Trophoblast cell (in vitro differentiated cells and primary cell): ENCODE measurements around the gene CLK4. TPM values are rescaled to one million over a fixed set of nuclear protein-coding genes. Genes with fewer than 3 reads are reported as not detected.

Experiments
- DNase-seq, 2 donors: peaks; one replicate each; pipeline ENCODE4 v3.0.0-alpha.2; 2016
- H2AFZ ChIP-seq: 2 replicates; pipeline ENCODE4 v1.6.1; 2013; ENCODE audit warnings: low read length, moderate library complexity, mild to moderate bottlenecking; ENCODE audit not compliant: insufficient read depth, poor library complexity
- H2AK5ac ChIP-seq: 2 replicates; pipeline ENCODE4 v1.6.1; 2013; ENCODE audit warnings: mild to moderate bottlenecking, low read length
- H2BK120ac ChIP-seq: 2 replicates; pipeline ENCODE4 v1.6.1; 2013; ENCODE audit warnings: low read length, mild to moderate bottlenecking, moderate library complexity; ENCODE audit not compliant: insufficient read depth, poor library complexity
- H2BK12ac ChIP-seq: 2 replicates; pipeline ENCODE4 v1.6.1; 2013; ENCODE audit warnings: mild to moderate bottlenecking, low read length, moderate library complexity
- H2BK5ac ChIP-seq: 2 replicates; pipeline ENCODE4 v1.6.1; 2013; ENCODE audit warnings: low read length, low read depth, moderate library complexity, mild to moderate bottlenecking; ENCODE audit not compliant: poor library complexity
- H3K14ac ChIP-seq: 2 replicates; pipeline ENCODE4 v1.6.1; 2013; ENCODE audit warnings: mild to moderate bottlenecking, low read length
- H3K18ac ChIP-seq: 2 replicates; pipeline ENCODE4 v1.6.1; 2013; ENCODE audit warnings: mild to moderate bottlenecking, low read length
- H3K23ac ChIP-seq: 2 replicates; pipeline ENCODE4 v1.6.1; 2013; ENCODE audit warnings: low read length
- H3K27ac ChIP-seq: 2 replicates; pipeline ENCODE4 v1.5.1; 2013; ENCODE audit warnings: low read depth, mild to moderate bottlenecking, inconsistent platforms, low read length, moderate library complexity
- H3K27me3 ChIP-seq: 2 replicates; pipeline ENCODE4 v1.6.1; 2013; ENCODE audit warnings: inconsistent platforms, mild to moderate bottlenecking, low read length, moderate library complexity; ENCODE audit not compliant: insufficient read depth
- H3K36me3 ChIP-seq, 2 experiments: 1 replicate in 1 of 2; 2 replicates in 1 of 2; pipeline ENCODE4 v1.6.1; 2013; ENCODE audit warnings: low read length in 2 of 2, mild to moderate bottlenecking in 2 of 2, moderate library complexity in 1 of 2; ENCODE audit not compliant: insufficient read depth in 2 of 2, control insufficient read depth in 1 of 2
- H3K4ac ChIP-seq: 2 replicates; pipeline ENCODE4 v1.6.1; 2013; ENCODE audit warnings: low read depth, mild to moderate bottlenecking, low read length, moderate library complexity
- H3K4me1 ChIP-seq, 2 experiments: 1 replicate in 1 of 2; 2 replicates in 1 of 2; pipeline ENCODE4 v1.6.1; 2013; ENCODE audit warnings: low read length in 2 of 2, mild to moderate bottlenecking in 2 of 2, moderate library complexity in 1 of 2; ENCODE audit not compliant: insufficient read depth in 2 of 2, control insufficient read depth in 1 of 2
- H3K4me2 ChIP-seq: 2 replicates; pipeline ENCODE4 v1.6.1; 2013; ENCODE audit warnings: inconsistent platforms, mild to moderate bottlenecking, low read length, moderate library complexity
- H3K4me3 ChIP-seq: 2 replicates; pipeline ENCODE4 v1.5.1; 2013; ENCODE audit warnings: mild to moderate bottlenecking, low read depth, low read length, inconsistent platforms
- H3K79me1 ChIP-seq: one replicate; pipeline ENCODE4 v1.6.1; 2013; ENCODE audit warnings: low read length
- H3K79me2 ChIP-seq: 2 replicates; pipeline ENCODE4 v1.6.1; 2013; ENCODE audit warnings: low read length, mild to moderate bottlenecking; ENCODE audit not compliant: control insufficient read depth, insufficient read depth, poor library complexity
- H3K9ac ChIP-seq: 2 replicates; pipeline ENCODE4 v1.6.1; 2013; ENCODE audit warnings: mild to moderate bottlenecking, low read length
- H3K9me3 ChIP-seq: 2 replicates; pipeline ENCODE4 v1.6.1; 2013; ENCODE audit warnings: low read depth, mild to moderate bottlenecking, control low read depth, inconsistent platforms, low read length; ENCODE audit not compliant: insufficient read depth
- H4K12ac ChIP-seq: 2 replicates; pipeline ENCODE4 v1.6.1; 2013; ENCODE audit warnings: low read depth, mild to moderate bottlenecking, low read length, moderate library complexity
- H4K8ac ChIP-seq: 2 replicates; pipeline ENCODE4 v1.6.1; 2013; ENCODE audit warnings: low read depth, mild to moderate bottlenecking, low read length, moderate library complexity
- H4K91ac ChIP-seq: one replicate; pipeline ENCODE4 v1.6.1; 2013; ENCODE audit warnings: low read depth, mild to moderate bottlenecking, low read length, moderate library complexity
- WGBS: extraction: QIAGEN DNeasy Blood & Tissue Kit; methylation state at CpG from one replicate; pipeline ENCODE4 v1.1.7; 2013; ENCODE audit warnings: missing lambda C conversion rate; ENCODE audit not compliant: insufficient read length, insufficient coverage; ENCODE audit errors: extremely low coverage; 5-methylcytosine and 5-hydroxymethylcytosine counted together
- polyA plus RNA-seq: library from polyadenylated mRNA; stranded (reverse); fragments of 200-250 nt; gene quantifications from 2 replicates; pipeline ENCODE4 v1.2.3, GENCODE V29; 2013

The CLK4 gene
- 9.8 and 10.2 TPM in 2 replicates for polyA plus RNA-seq

GRCh38 chr5:178626484-178627258 lies at the start of gene CLK4:
Gene CLK4, minus strand, starts transcription at chr5:178627050. Its CDS starts 3,634 bp downstream, at chr5:178623416.
- Histone ChIP-seq H4K91ac (peak within 1 kb of the TSS; percentile 96), H3K9ac (peak within 1 kb of the TSS; percentile 97), H3K36me3 (no peaks in the 10 kb centered on the region), H4K12ac (peak within 1 kb of the TSS; percentile 86), H3K4me2 (peak within 1 kb of the TSS; percentile 89), H2BK120ac (peak within 1 kb of the TSS; percentile 89), H3K4ac (peak within 1 kb of the TSS; percentile 90), H2AK5ac (peak within 1 kb of the TSS; percentile 88), H3K27me3 (no peaks in the 10 kb centered on the region), H2AFZ (peak within 1 kb of the TSS; percentile 90), H3K14ac (peak within 1 kb of the TSS; percentile 95), H3K79me2 (peaks cover 14% of the 10 kb centered on the region), H3K9me3 (no peaks in the 10 kb centered on the region), H2BK12ac (peak within 1 kb of the TSS; percentile 57), H3K4me1 (peaks cover 0 to 5% of the 10 kb centered on the region in 2 experiments), H4K8ac (peak within 1 kb of the TSS; percentile 94), H3K79me1 (peaks cover 12% of the 10 kb centered on the region), H2BK5ac (peak within 1 kb of the TSS; percentile 86), H3K27ac (peak within 1 kb of the TSS; percentile 77), H3K4me3 (peak within 1 kb of the TSS; percentile 98), H3K23ac (no peak within 1 kb of the TSS), H3K18ac (peak within 1 kb of the TSS; percentile 86)
- WGBS: no CpG with 5 or more reads among the region's 79 CpGs
- peak; percentile 95 to 97 for DNase-seq

GRCh38 chr5:178675922-178676321 lies 49.1 kb upstream of the CLK4 start:
- no peak overlapping the region for H3K14ac ChIP-seq
- H2AFZ ChIP-seq: no peak overlapping the region
- no peak overlapping the region for H3K9ac ChIP-seq
- H3K79me2 ChIP-seq: no peaks in the 10 kb centered on the region
- peaks cover 13% of the 10 kb centered on the region for H3K9me3 ChIP-seq
- H3K4me2 ChIP-seq: no peak overlapping the region
- H2AK5ac ChIP-seq: no peak overlapping the region
- H2BK120ac ChIP-seq: no peak overlapping the region
- H2BK5ac ChIP-seq: no peak overlapping the region
- no peak for DNase-seq
- no peak overlapping the region for H3K23ac ChIP-seq
- H3K18ac ChIP-seq: no peak overlapping the region
- H4K91ac ChIP-seq: no peak overlapping the region
- peaks cover 9% of the 10 kb centered on the region in 2 experiments for H3K4me1 ChIP-seq
- H2BK12ac ChIP-seq: no peak overlapping the region
- H3K4me3 ChIP-seq: no peak overlapping the region
- no peak overlapping the region for H3K4ac ChIP-seq
- no peak overlapping the region for H4K8ac ChIP-seq
- no peaks in the 10 kb centered on the region for H3K27me3 ChIP-seq
- WGBS: no CpG with 5 or more reads among the region's 3 CpGs
- peaks cover 15% of the 10 kb centered on the region for H3K79me1 ChIP-seq
- no peaks in the 10 kb centered on the region for H3K36me3 ChIP-seq
- no peak overlapping the region for H4K12ac ChIP-seq
- no peak overlapping the region for H3K27ac ChIP-seq

GRCh38 chr5:178674334-178674733 lies 47.5 kb upstream of the CLK4 start:
- Histone ChIP-seq H4K12ac (no peak overlapping the region), H2BK12ac (no peak overlapping the region), H3K36me3 (no peaks in the 10 kb centered on the region), H2BK120ac (no peak overlapping the region), H3K9me3 (peaks cover 22% of the 10 kb centered on the region), H3K79me2 (no peaks in the 10 kb centered on the region), H3K4me1 (peaks cover 9 to 11% of the 10 kb centered on the region in 2 experiments), H4K91ac (no peak overlapping the region), H3K18ac (no peak overlapping the region), H2AFZ (no peak overlapping the region), H4K8ac (no peak overlapping the region), H3K9ac (no peak overlapping the region), H2AK5ac (no peak overlapping the region), H3K4me2 (no peak overlapping the region), H3K23ac (no peak overlapping the region), H3K4me3 (no peak overlapping the region), H3K4ac (no peak overlapping the region), H3K27ac (peak overlapping the region; percentile 68), H3K14ac (no peak overlapping the region), H3K79me1 (peaks cover 15% of the 10 kb centered on the region), H3K27me3 (no peaks in the 10 kb centered on the region), H2BK5ac (no peak overlapping the region)
- DNase-seq: peak in 1 of 2 donors; percentile 72

GRCh38 chr5:178673801-178674295 lies 47.0 kb upstream of the CLK4 start:
- peak overlapping the region; percentile 85 for H2BK12ac ChIP-seq
- H2BK120ac ChIP-seq: peak overlapping the region; percentile 84
- peak overlapping the region; percentile 38 for H4K12ac ChIP-seq
- peak overlapping the region; percentile 61 for H3K18ac ChIP-seq
- H3K4ac ChIP-seq: peak overlapping the region; percentile 70
- no peak overlapping the region for H3K23ac ChIP-seq
- peak overlapping the region; percentile 83 for H2BK5ac ChIP-seq
- H3K27me3 ChIP-seq: no peaks in the 10 kb centered on the region
- H4K8ac ChIP-seq: peak overlapping the region; percentile 40
- H3K14ac ChIP-seq: peak overlapping the region; percentile 85
- no peak overlapping the region for H3K4me2 ChIP-seq
- no peak for DNase-seq
- H3K36me3 ChIP-seq: no peaks in the 10 kb centered on the region
- no peaks in the 10 kb centered on the region for H3K79me2 ChIP-seq
- WGBS: no CpG with 5 or more reads among the region's 10 CpGs
- peak overlapping the region; percentile 76 for H2AK5ac ChIP-seq
- H3K79me1 ChIP-seq: peaks cover 15% of the 10 kb centered on the region
- peak overlapping the region; percentile 68 for H3K27ac ChIP-seq
- peaks cover 9 to 11% of the 10 kb centered on the region in 2 experiments for H3K4me1 ChIP-seq
- no peak overlapping the region for H2AFZ ChIP-seq
- peak overlapping the region; percentile 79 for H4K91ac ChIP-seq
- no peak overlapping the region for H3K9ac ChIP-seq
- H3K4me3 ChIP-seq: no peak overlapping the region
- peaks cover 23% of the 10 kb centered on the region for H3K9me3 ChIP-seq
